Muscle of back (tissue), 13 donors: Measurements from ENCODE around the gene ANKRD66. TPM values are rescaled to one million over a fixed set of nuclear protein-coding genes. Genes with fewer than 3 reads are reported as not detected.
"Not testable (repeated sequence)": the region's sequence is repeated elsewhere in the genome, so short reads cannot be mapped to it uniquely, and the experiment has no call there.

Source experiments
- DNase-seq, 3 donors: peaks; one replicate each; pipeline versions ENCODE4 v3.0.0 to v3.0.0-alpha.2; 2013
- long read RNA-seq, 9 donors: transcript quantifications; one replicate each; lab custom pipeline, GENCODE V29; 2026
- polyA plus RNA-seq, 10 donors: library from polyadenylated mRNA; unstranded; fragments of 120-200 nt; gene quantifications; one replicate each; pipeline ENCODE4 v1.2.1, GENCODE V29; 2013; ENCODE audit not compliant: insufficient read length in 10 of 10

ANKRD66 gene
- polyA plus RNA-seq, result 1 to 10 TPM in 5 of 10 donors, under 1 TPM in 5; 0.45 to 1.6 (median 0.96) TPM
- long read RNA-seq, donor 1, result 0 reads
- long read RNA-seq, donor 2, result 0 reads
- long read RNA-seq, donor 3, result 0 reads
- long read RNA-seq, donor 4, result 0 reads
- long read RNA-seq, donor 5, partial matches to known transcripts, result 0 of 1 reads
- long read RNA-seq, donor 5, other reads (novel, unspliced or antisense), result 0 of 1 reads
- long read RNA-seq, donor 6, partial matches to known transcripts, result 0 of 1 reads
- long read RNA-seq, donor 6, other reads (novel, unspliced or antisense), result 0 of 1 reads
- long read RNA-seq, donor 7, result 0 reads
- long read RNA-seq, donor 8, result 0 reads
- long read RNA-seq, donor 9, result 0 reads

DNA sequence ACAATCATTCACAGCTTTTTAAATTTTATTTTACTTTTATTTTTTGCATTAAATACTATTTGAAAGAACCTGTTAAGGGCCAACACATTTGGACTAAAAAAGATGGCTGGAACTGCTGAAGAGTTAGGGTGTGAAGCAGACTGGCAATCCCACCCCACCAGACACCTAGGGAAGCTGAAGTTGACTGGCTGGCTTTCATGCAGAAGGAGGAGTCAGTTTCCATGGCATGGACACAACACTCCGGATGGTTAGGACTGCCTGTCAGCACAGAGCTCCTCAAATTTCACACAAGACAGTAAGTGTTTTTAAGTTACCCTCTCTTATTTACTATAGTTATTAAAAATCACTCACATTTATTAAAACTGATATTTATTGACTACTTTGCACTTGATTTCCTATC is at the start of gene ANKRD66:
TSS of gene ANKRD66 (plus strand) at position 238 of the 400 bp plus-strand sequence. CDS start 5,016 bp downstream, outside the sequence.
- peak in 1 of 3 donors; percentile 11 for DNase-seq

DNA sequence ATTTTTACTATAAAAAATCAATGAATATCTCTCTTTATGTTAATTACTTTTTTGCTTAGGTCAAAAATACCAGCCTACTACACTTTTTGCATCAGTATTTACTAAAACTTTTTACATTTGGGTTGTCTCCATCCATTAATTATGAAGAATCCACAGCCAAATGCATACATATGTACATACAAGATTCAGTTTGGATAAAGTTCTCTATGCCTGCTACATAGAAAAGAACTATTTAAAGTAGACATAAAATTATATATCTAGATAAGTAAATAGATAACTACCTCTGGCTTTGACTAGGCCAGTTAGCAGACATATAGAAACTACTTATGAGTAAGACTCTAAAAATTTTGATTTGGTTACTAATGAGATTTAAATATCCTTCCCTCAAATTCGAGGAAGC is 46.8 kb upstream of the ANKRD66 start:
- no peak for DNase-seq

DNA sequence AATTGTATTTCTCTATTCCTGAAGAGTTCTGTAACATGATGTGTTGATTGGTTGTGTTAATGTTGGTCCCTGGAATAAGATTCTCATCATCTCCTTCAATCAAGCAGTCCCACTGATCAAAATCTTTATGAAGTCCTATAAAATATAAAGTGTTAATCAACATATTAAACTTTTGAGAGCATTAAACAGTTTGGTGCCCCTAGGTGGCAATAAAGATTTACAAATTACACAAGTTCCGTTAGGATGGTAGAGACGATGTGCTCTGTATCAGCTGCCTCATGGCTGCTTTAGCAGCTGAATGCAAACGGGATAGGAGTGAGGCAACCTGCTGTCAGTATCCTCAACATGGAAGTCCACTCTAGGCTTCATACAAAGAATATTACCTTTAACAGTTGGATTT is 42.2 kb upstream of the ANKRD66 start:
- peak in 2 of 3 donors; percentile 11 to 44 for DNase-seq

DNA sequence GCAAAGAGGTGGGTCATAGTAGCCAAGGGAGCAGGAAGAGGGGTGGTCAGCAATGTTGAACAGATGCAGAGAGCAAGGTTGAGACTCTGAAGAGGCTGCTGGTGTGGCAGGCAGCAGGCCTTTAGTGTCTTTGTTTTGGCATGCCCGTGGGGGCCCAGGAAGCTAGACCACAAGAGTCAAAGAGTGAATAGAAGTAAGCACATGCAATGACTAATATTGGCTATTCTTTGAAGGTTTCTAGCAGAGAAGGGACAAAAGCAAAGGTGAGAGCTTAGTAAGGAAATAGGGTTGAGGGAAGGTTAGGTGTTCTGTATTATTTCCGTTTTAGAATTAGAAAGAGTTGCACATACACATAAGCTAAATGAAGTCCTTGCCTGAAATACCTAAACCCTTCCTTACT is 40.3 kb upstream of the ANKRD66 start:
- no peak for DNase-seq

DNA sequence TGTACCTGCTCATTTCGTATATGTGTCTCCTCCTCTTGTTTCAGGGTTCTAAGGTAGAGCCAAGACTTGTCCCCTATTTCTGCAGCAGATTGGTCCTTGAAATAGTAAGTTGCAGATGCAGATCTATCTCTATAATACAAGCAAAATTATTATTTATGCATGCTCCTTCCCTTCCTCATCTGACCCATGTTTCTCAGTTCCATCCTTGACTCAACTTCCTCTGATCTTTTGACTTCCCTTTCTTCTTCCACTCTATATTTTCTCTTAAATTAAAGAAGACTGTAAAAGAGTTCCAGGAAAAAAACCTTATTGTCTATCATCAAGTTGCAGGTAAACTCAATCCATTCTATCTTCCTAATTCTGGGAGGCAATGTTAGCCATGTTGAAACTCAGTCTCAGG is 35.2 kb upstream of the ANKRD66 start:
- no peak for DNase-seq

DNA sequence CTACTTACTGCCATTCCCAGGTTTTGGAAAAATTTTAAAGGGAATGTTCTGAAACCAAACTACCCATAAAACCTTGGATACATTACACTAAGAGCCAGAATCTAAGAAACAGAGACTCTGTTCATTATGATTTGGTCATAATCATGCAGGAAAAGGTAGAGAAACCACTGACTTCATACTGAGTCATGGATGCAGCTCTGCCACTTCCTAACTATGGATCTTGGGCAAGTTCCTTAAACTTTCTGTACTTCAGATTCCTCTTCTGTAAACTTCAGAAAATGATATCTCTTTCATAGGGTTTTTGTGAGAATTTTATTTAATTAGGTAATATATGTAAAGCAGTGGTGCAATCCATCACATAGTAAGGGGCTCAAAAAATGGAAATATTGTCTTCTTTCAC is 31.6 kb upstream of the ANKRD66 start:
- no peak for DNase-seq

DNA sequence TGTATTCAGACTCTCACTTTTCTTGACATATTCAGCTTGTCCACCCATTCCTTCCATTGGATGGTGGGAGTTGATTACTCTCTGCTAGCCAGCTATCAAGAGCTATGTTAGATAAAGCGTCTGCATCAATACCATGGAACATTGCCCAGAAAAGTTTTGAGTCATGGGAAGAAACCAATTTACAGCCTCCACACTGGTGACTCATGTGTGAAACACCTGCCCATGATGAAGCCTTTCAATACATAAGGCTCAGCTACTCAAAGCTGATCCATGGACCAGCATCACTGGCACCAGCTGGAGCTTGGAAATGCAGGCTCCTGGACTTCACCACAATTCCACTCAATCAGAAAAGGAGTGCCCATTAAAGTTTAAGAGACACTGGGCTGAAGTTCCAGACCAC is 27.6 kb upstream of the ANKRD66 start:
- DNase-seq, result no peak

DNA sequence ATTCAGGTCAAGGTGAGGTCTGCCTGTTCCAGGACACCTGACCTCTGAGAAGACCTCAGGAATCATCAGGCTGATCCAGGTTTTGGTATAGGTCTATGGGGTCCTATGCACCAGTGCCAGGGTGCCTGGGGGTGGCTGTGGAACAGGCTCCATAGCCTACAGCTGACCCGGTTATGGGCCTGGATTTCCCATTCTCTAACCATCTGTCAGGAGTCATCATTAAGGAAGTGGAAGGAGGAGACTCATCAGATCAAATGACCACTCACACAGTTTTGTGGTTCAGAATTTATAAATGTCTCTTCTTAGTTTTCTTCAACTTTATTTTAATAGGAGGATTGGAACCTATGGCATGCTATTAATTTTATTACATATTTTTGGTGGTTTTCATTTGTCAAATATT is 26.3 kb upstream of the ANKRD66 start:
- DNase-seq, result no peak

DNA sequence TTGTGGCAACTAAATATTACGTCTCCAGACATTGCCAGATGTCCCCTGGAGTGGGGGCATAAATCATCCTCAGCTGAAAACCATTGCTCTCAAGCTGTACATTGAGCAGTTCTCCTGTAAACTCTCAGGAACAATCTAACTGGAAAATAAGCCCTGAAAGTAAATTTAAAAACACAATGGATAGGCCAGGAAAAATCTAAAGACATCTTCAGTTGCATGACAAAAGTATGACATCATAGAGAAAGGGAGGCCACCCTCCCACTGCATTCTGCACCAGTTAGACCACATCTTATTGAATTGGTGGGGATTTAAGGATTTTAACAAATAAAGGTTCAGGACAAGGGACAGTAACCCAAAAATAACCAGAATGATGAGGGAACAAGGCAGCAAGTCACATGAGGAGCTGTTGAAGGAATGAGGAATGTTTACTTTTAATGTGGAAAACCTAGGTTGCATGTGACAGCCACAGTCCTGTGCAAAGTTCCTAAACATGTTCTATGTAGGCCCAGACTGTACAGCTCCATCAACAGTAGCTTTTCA is 16.9 kb upstream of the ANKRD66 start:
- no peak for DNase-seq

DNA sequence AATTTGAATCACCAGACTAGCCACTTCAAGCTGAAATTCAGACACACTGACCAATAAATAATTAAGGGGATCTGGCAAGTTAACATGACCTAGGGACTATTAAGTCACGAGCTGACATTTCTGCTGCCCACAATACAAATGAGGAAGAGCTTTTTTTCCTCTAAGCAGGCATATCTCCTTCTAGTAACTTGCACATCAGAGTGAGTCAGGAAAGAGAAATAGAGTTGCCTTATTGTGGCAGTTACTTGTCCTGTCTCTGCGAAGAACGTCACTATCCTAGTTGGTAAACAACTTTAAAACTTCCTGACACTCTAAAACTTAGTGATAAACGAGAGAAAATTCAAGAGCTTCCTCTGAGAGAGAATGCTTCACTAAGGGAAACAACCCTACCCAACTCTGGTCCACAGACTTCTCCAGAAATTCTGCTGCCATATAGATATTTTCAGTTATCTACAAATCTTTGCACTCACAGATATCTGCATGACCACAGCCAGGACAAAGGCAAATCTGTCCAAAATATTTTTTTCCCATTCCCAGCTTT is 15.7 kb upstream of the ANKRD66 start:
- peak in 1 of 3 donors; percentile 22 for DNase-seq

DNA sequence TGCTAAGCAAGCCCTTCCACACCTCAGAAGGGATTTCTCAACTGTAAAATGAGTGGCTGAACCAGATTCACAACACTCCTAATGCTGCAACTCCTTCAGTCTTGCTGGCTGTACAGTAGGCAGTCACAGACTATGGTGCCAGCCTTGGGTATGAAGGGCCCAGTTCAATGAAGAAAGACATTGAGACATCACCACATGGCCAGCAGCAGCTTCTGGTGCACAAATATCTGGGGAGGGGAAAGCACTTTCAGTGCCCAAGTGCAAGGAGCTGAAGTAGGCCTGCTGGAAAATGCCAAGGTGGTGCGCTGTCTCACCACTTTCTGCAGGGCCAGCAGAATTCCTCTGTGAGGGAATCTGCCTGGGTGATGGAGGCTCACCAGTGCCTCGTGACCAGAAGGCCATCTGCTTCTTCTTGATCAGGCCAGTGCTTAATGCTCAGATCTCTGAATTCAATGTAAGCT is 13.4 kb upstream of the ANKRD66 start:
- DNase-seq, result peak in 1 of 3 donors; percentile 20

DNA sequence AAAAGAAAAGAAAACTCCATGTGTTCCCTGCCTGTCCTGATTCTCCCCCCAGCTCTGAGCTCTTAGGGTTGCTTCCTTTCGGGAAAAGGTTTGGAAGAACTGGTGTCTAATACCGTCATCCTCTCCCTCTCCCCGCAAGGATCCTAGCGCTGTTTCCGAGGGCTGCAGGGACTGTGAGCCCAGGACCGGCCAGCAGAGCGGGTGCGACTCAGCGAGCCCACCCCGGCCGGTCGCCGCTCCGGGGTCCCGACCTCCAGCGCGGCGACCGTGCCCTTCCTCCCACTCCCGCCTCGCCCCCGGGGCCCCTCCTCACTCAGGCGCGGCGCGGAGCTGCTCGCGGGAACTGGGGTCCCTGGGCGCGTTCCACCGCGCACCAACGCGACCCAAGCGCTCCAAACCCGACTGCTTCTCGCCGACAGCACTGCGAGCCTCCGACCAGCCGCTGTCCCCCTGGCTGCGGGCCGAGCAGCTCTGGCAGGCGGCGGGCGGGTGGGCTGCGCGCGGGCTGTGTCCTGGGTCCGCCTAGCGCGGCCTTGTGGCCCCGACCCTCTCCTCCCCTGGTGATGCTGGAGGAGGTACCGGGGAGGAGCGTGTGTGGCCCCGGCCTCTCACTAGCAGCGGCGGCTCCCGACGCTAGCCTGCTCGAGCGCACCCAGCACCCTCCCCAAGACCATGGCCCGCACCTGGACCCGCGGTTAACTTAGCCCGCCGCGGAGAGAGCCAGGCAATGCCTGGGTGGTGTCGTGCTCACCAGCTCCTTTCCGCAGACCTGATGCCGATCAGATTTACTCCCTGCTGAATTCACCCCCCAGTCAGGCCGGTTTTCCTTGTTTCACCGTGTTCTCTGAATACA is 11.6 kb upstream of the ANKRD66 start, which contains the start of gene PLA2G7:
TSS of gene PLA2G7 (minus strand) at position 509 of the 853 bp plus-strand sequence. CDS start 12,484 bp downstream, outside the sequence.
- DNase-seq, result peak in 2 of 3 donors; percentile 58 to 86

DNA sequence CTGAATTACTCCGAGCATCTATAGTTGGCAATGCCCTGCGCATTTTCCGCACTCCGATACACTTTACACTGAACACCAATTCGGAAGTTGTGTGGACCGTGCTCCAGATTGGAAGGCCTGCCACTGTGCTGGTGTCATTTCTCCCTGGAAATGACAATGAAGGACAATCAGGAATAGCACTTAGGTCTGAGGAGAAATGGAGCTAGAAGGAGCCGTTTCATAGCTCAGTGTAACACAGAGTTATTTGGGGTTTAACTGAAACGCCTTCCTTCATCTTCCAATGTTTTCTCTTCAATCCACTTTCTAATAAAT is 11.1 kb upstream of the ANKRD66 start:
- no peak for DNase-seq

DNA sequence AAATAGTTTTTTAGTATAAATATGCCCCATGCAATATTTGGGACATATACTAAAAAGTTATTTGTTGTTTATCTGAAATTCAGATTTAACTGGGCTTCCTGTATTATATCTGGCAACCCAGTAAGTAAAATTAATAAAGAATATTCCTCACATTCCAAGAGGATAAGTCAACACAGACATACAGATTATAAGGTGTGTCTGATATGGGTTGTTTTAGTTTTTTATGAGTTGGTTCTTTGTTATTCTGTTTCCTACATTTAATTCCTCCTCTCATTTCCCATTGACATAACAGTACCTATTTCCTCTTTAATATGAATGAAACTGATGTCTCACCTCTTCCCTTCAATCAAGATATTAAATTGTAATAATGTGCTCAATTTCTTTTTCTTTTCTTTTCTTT is 9.8 kb upstream of the ANKRD66 start:
- DNase-seq, result no peak

DNA sequence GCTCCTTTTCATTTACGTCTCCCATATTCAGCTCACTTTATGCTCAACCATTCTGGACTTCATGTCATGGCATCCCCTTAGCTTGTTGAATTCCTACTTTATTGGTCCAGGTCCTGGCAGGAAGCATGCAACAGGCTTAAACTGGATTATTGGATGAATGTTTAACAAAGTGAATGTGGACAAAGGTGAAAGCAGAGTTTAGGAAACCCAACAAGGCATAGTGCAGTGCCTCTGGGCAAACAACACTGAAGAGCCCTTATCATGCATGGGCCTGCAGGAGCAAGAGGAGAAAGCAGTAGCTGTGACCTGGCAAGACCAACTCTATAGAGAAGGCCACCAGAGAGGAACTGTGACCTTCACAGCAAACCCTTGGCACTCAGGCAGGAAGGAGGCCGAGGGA is 5.3 kb upstream of the ANKRD66 start:
- no peak for DNase-seq

DNA sequence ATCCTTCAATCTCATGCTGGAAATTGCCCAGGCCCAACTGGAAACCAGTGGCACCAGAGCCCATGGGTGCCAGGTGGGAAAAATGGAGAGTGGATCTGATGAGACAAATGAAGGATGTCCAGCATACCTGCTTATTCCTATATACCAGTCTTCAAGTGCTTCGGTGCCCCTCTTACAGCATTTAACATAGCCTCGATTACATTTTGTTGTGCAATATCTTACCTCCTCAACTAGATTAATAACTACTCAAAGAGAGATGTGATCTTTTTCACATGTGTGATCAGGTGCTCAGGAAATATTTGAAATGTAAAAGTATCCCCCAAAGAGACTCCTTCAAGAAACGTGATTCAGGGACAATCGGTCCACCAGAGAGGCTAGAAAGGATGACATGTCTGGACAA is 4.8 kb upstream of the ANKRD66 start:
- DNase-seq, result no peak

DNA sequence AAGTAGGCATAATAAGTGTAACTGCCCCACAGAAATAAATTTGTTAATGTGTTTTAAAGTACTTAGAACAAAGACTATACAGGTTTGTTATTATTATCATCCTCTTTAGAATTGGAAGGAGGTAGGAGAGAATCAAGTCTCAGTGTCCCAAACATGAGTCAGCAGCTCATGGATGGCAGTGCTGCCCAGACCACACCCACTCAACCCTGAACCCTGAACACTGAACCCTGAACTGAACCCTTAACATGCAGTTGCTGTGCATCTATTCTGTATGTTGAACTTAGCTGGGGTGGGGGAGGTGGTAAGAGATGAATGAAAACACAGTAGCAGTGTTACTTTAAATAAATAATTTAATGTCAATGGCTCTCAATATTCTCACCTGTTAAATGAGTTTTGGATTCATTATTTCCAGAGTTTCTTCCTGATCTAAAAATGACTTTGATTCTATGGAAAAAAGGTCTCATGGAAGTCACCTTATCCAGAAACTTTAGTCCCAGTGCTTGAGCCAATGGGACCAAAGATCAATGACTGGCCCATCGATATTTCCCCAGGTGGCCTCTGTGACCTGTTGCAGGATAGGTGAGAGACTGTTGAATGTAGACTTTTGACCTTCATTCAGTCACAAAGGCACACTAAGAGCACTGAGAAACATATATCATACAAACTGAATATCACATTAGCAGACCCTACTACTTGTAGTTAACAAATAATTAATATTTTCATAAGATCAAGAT is 3.1 kb upstream of the ANKRD66 start:
- DNase-seq, result no peak

DNA sequence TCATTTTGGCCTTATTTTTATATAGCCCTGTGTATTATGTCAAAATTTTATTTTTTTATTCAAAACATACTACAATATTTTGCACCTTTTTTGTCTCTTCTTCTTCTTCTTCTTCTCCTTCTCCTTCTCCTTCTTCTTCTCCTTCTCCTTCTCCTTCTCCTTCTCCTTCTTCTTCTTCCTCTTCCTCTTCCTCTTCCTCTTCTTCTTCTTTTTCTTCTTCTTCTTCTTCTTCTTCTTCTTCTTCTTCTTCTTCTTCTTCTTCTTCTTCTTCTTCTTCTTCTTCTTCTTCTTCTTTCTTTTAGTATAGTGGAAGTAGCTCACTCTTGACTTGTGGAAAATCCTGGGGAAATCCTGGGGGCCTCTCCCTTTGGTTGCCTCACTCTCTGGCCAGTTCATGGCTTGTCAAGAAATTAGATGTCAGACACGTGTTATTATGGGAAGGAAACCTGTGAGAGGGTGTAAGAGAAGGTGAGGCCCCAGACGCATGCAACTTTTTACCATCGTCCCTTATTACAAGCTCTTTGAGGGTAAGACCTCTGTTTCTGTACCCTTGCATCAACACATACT is 2.5 kb upstream of the ANKRD66 start:
- DNase-seq, result not testable (repeated sequence)

DNA sequence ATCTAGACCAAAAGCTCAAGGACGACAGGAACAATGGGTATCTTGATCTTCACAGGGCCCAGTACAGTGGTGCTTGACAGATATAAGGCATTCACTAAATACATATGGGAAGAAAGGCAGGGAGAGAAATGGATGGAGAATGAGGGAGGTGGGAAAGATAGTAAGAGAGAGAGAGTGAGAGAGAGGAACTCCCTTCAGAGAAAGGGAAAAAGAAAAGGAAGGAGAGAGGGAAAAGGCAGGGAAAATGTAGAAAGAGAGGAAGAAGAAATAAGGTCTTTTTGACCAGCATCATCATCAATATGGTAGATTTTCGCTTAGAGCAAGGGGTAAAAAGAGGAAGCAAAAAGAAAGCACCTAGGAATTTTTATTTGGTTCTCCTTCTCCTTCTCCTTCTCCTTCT is 760 bp upstream of the ANKRD66 start:
- DNase-seq, result no peak

DNA sequence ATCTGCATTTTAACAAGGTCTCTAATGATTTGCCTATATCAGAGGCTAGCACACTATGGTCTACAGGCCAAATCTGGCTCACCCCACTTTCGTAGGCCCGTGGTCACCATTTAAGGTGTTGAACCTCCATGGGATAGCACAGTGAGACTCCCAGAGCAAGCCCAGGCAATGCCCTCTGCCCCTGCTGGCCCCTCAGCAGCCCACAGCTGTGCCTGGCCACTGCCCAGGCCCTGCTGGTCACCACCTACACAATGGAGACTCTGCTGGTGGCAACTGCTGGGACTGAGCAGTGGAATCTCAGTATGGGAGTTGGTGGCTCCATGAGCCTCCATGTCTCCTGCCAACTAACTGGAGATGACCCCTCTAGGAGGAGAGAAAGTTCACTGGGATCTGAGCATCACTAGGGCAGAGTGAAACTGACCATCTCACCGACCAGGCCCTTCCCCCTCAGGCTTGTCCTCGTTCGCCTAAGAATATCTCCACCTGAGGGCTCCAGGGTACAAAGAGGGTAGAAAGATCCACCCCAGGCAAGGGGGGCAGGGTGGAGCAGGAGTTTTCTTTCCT is 2.3 kb downstream of the ANKRD66 start:
- no peak for DNase-seq

DNA sequence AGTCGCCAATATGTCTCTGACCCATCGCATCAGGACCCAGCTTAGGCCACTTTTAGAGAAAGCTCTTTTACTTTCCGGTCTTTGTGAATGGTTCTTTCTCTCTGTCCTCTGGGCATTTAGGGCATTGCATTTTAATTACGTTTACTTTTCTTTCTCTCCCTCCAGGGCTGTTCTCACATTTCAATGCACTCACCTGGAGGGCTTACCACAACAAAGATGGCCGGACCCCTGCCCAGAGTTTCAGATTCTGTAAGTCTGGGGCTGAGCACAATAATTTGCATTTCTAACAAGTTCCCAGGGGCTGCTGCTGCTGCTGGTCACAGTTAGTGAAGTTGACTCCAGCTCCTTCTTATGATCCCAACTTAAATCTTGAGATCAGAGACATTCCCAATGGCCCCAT is 3.0 kb downstream of the ANKRD66 start:
- DNase-seq, result no peak
